M059J (cell line): Measurements from ENCODE around the gene SUPT7L. TPM values are rescaled to one million over a fixed set of nuclear protein-coding genes. Genes with fewer than 3 reads are reported as not detected.
"Not testable (repeated sequence)": the region's sequence is repeated elsewhere in the genome, so short reads cannot be mapped to it uniquely, and the experiment has no call there.

ENCODE experiments used
- DNase-seq: peaks from one replicate; pipeline ENCODE4 v3.0.0-alpha.2; 2012; ENCODE audit warnings: low read depth
- total RNA-seq: library from RNA; depleted of rRNA; stranded (reverse); fragments of >200 nt; shearing (Covaris generic); gene quantifications from 2 replicates; pipeline ENCODE4 v1.2.3, GENCODE V29; 2014

SUPT7L gene
- total RNA-seq, 1 experiment from 2014 or later, result 22.0 TPM

GRCh38 chr2:27685577-27685976 is 22.2 kb upstream of the SUPT7L start:
- no peak for DNase-seq

DNA sequence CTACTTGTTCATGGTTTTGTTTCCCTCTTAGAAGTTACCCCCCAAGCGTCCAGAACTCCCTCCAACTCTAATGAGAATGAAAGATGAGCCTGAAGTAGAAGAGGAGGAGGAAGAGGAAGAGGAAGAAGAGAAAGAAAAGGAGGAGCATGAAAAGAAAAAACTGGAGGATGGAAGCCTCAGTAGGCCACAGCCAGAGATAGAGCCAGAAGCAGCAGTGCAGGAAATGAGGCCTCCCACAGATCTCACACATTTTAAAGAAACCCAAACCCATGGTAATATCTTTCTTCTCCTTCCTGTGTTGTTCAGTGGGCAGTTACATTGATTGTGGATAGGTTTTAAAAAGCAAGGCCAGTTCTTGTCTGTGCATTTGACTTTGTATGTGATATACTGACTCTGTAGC is 21.6 kb upstream of the SUPT7L start:
- not testable (repeated sequence) for DNase-seq

- DNase-seq, result peak; percentile 88
Measured at GRCh38 chr2:27683390-27684071, 20.1 kb upstream of the SUPT7L start.

- peak; percentile 93 for DNase-seq
Measured at GRCh38 chr2:27682334-27682771, 18.9 kb upstream of the SUPT7L start.

- DNase-seq, result peak; percentile 47
Measured at GRCh38 chr2:27681841-27682240, 18.4 kb upstream of the SUPT7L start.

- no peak for DNase-seq
Measured at GRCh38 chr2:27680571-27680970, 17.2 kb upstream of the SUPT7L start.

- DNase-seq, result no peak
Measured at GRCh38 chr2:27672723-27673486, 9.5 kb upstream of the SUPT7L start.

GRCh38 chr2:27671235-27671634 is 7.8 kb upstream of the SUPT7L start:
- DNase-seq, result no peak

- DNase-seq, result no peak
Measured at GRCh38 chr2:27667446-27667845, 4.0 kb upstream of the SUPT7L start.

- DNase-seq, result no peak
Measured at GRCh38 chr2:27664622-27665363, 1.4 kb upstream of the SUPT7L start.

DNA sequence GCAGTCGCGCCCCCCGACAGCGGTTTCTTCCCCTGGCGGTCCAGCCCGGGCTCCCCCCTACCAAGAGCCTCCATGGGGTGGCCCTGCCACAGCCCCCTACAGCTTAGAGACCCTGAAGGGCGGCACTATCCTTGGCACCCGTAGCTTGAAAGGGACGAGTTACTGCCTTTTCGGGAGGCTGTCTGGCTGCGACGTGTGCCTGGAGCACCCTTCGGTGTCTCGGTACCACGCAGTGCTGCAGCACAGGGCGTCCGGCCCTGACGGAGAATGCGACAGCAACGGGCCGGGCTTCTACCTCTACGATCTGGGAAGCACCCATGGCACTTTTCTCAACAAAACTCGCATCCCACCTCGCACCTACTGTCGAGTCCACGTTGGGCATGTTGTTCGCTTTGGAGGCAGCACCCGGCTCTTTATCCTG is 750 bp upstream of the SUPT7L start:
- DNase-seq, result no peak

GRCh38 chr2:27661371-27661770 is 2.0 kb downstream of the SUPT7L start:
- no peak for DNase-seq

- DNase-seq, result peak; percentile 93
Measured at GRCh38 chr2:27655155-27655951, 8.1 kb downstream of the SUPT7L start.

- peak; percentile 40 for DNase-seq
Measured at GRCh38 chr2:27653397-27653796, 10.0 kb downstream of the SUPT7L start.

DNA sequence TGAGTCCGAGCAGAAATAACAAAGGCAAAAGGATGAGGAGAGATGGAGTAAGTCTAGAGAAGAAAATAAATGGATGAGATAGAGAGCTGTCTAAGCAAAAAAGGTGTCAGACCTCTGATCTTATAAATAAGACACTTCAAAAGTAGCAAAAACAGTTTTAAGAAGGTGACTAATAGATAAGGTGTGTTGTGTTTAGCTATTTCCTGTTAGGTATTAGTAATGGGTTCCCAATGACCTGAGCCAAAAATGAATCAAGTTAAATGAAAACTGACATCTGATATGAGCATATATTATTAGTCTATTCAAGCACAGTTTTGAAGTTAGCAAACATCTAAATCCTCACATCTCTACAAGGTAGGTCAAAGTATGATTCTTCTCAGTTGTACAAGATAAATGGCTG is 10.6 kb downstream of the SUPT7L start:
- DNase-seq, result no peak

DNA sequence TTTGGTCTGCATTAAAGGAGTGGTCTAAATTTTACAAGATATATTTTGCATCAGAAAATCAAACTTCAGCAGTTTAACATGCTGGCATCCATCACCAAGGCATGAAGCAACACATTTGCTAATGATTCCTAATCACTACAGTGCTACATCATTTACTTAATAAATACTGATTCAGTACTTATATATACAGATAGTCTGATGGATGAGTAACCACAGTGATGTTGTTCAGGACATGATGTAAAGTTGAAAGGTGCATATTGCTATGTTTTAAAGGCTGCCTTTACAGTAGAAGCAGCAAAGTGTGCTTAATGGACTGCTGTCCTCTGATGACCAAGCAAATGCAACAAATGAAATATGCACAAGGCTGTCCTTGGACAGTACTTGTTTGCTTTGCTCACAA is 11.1 kb downstream of the SUPT7L start:
- no peak for DNase-seq

DNA sequence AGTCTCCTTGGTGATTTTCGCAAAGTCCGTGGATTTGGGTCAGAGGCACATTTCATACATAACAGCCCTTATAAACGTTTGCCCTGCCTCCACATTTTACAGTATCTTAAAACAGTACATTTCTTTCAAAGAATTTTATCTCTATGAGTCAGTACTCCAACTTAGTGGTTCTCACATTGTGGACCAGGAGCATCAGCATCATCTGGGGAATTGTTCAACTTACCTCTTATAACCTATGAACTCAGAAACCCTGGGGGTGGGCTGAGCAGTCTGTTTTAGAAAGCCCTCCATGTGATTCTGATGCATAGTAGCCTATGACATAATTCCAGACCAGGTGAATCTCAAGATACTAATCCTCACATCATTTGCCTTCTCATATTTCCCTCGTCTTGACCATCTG is 12.4 kb downstream of the SUPT7L start:
- DNase-seq, result no peak

DNA sequence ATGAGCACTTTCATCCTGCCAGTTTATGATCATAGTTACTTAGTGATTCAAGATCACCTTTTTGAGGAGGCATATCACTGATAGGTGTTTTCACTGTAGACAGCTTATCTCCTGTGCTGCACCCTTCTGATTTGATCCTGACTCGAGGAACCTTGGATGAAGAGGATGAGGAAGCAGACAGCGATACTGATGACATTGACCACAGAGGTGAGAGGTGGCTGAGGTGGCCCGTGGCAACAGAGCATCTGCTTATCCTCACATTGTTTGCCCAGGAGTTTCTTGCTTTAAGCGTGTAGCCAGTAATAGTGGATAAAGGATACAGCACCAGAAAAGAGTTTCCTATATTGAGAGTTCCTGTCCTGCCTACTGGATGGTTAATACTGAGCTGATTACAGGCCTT is 15.7 kb downstream of the SUPT7L start:
- DNase-seq, result no peak

- peak; percentile 17 for DNase-seq
Measured at GRCh38 chr2:27647289-27647688, 16.1 kb downstream of the SUPT7L start.

GRCh38 chr2:27645197-27645596 is 18.2 kb downstream of the SUPT7L start:
- no peak for DNase-seq

- DNase-seq, result no peak
Measured at GRCh38 chr2:27640722-27641245, 22.6 kb downstream of the SUPT7L start.
